Upper lobe of left lung (tissue), 6 donors: ENCODE data around the gene DMBT1. TPM values are rescaled to one million over a fixed set of nuclear protein-coding genes. Genes with fewer than 3 reads are reported as not detected.

Experiments
- ATAC-seq, 2 donors: fragments of 200-7000 bp; cut with Tn5 transposase; one replicate each; pipeline ENCODE4 v1.9.1; 2022; ENCODE audit warnings: mild to moderate bottlenecking in 2 of 2, moderate library complexity in 2 of 2; ENCODE audit not compliant: low FRiP score in 2 of 2
- DNase-seq, 2 donors: peaks; one replicate each; pipeline ENCODE4 v3.0.0-alpha.2; 2019 to 2020
- H3K27ac ChIP-seq, 4 donors: fragments of 200-600 bp; sonication (generic); one replicate each; pipeline ENCODE4 v1.5.1; 2016 to 2019
- H3K27me3 ChIP-seq, 4 donors: fragments of 200-600 bp; sonication (generic); one replicate each; pipeline ENCODE4 v1.5.1; 2017 to 2019
- H3K36me3 ChIP-seq, 4 donors: fragments of 200-600 bp; sonication (generic); one replicate each; pipeline ENCODE4 v1.5.1; 2016 to 2019
- H3K4me1 ChIP-seq, 4 donors: fragments of 200-600 bp; sonication (generic); one replicate each; pipeline ENCODE4 v1.5.1; 2018 to 2019
- H3K4me3 ChIP-seq, 4 donors: fragments of 200-600 bp; sonication (generic); one replicate each; pipeline ENCODE4 v1.5.1; 2017 to 2019; ENCODE audit warnings: mild to moderate bottlenecking in 2 of 4, moderate library complexity in 1 of 4
- H3K9me3 ChIP-seq, 4 donors: fragments of 200-600 bp; sonication (generic); one replicate each; pipeline ENCODE4 v1.5.1; 2018 to 2019
- EP300 ChIP-seq, 4 donors: sonication (generic); formaldehyde crosslinking; IDR thresholded peaks; one replicate each; pipeline ENCODE4 v1.5.1; 2017; ENCODE audit warnings: antibody characterized with exemption in 4 of 4, control low read depth in 2 of 4
- POLR2A ChIP-seq, 4 donors: fragments of 450-650 bp; IDR thresholded peaks; one replicate each; pipeline ENCODE4 v1.5.1; 2016 to 2017; ENCODE audit warnings: antibody characterized with exemption in 4 of 4, mild to moderate bottlenecking in 2 of 4
- POLR2AphosphoS5 ChIP-seq, 2 donors: sonication (generic); formaldehyde crosslinking; IDR thresholded peaks; one replicate each; pipeline ENCODE4 v1.5.1; 2017; ENCODE audit warnings: antibody characterized with exemption in 2 of 2
- WGBS, 2 donors: methylation state at CpG; one replicate each; pipeline ENCODE4 v1.1.5; 2017 to 2018; 5-methylcytosine and 5-hydroxymethylcytosine counted together
- total RNA-seq, 6 donors: library from RNA; depleted of rRNA in 4 of 6; stranded (reverse); fragments of >200 nt in 4 of 6; gene quantifications; one replicate each; pipeline versions ENCODE4 v1.1.0 to v1.2.1, GENCODE V29; 2016 to 2021
- TF ChIP-seq, protein P1 (sequence below), 6 experiments: fragments of 450-650 bp in 4 of 6; fragments of 200-600 bp in 2 of 6; sonication (generic) in 2 of 6; IDR thresholded peaks; one replicate each; pipeline ENCODE4 v1.5.1; 2016 to 2019; ENCODE audit warnings: antibody characterized with exemption in 6 of 6
- donor health status: DM: no; HTN: no; CAD: no; lungs with moderate emphysema.
- donor health status: DM: no; HTN: yes; CAD: no; lungs with severe emphysema.

DMBT1 gene
- total RNA-seq, 6 donors from 2014 or later = 16.8 to 201 (median 39.4) TPM

DNA sequence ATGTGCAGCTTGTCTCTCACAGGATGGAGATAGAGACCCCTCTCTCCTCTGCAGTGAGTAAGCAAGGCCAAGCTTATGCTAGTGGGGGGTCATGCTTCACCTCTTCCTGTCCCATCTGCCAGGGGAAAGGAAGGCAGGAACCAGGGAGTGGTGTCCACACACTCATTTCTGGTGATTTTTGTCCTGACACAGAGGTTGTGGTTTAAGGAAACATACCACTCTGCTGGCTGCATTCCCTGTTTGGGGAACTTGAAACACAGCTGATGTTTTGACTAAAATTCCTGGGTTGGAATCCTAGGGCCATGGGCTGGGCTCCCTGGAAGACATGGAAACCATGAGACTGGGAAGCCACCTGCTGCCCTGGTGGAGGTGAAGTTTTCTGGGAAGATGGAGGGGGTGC lies 117.7 kb downstream of the DMBT1 start:
- Histone ChIP-seq H3K4me1 (no peaks in the 10 kb centered on the region), H3K36me3 (no peaks in the 10 kb centered on the region), H3K9me3 (no peaks in the 10 kb centered on the region), H3K27ac (no peak overlapping the region), H3K27me3 (no peaks in the 10 kb centered on the region), H3K4me3 (no peak overlapping the region)
- TF ChIP-seq EP300 (IDR thresholded peaks at IDR 0.05) (no peak), POLR2AphosphoS5 (IDR thresholded peaks at IDR 0.05) (no peak), POLR2A (IDR thresholded peaks at IDR 0.05) (no peak)
- TF ChIP-seq, protein P1, sequence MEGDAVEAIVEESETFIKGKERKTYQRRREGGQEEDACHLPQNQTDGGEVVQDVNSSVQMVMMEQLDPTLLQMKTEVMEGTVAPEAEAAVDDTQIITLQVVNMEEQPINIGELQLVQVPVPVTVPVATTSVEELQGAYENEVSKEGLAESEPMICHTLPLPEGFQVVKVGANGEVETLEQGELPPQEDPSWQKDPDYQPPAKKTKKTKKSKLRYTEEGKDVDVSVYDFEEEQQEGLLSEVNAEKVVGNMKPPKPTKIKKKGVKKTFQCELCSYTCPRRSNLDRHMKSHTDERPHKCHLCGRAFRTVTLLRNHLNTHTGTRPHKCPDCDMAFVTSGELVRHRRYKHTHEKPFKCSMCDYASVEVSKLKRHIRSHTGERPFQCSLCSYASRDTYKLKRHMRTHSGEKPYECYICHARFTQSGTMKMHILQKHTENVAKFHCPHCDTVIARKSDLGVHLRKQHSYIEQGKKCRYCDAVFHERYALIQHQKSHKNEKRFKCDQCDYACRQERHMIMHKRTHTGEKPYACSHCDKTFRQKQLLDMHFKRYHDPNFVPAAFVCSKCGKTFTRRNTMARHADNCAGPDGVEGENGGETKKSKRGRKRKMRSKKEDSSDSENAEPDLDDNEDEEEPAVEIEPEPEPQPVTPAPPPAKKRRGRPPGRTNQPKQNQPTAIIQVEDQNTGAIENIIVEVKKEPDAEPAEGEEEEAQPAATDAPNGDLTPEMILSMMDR (IDR thresholded peaks at IDR 0.05) = no peak
- DNase-seq (no peak), ATAC-seq (no peak)

DNA sequence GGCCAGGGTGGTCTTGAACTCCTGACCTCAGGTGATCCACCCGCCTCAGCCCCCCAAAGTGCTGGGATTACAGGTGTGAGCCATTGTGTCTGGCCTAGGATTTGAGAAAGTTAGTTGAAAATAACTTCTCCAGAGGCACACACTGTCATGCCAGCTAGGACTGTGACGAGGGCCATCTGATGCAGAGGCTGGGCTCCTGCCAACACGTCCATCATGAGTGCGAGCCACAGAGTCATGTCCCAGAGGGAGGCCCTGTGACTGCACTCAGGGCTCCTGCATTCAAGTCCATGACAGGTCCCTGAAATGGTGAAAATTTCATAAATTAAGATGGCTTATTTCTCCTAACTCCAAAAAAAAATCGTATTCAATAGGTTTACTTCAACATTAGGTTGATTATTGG lies 122.0 kb downstream of the DMBT1 start:
- TF ChIP-seq POLR2A (IDR thresholded peaks at IDR 0.05) (no peak), EP300 (IDR thresholded peaks at IDR 0.05) (no peak), POLR2AphosphoS5 (IDR thresholded peaks at IDR 0.05) (no peak)
- TF ChIP-seq, protein P1 (IDR thresholded peaks at IDR 0.05) = no peak
- no peaks in the 10 kb centered on the region for H3K36me3 ChIP-seq
- H3K9me3 ChIP-seq = no peaks in the 10 kb centered on the region
- no peak overlapping the region for H3K27ac ChIP-seq
- 69 to 75% methylated on average over 4 to 5 of the region's 5 CpGs for WGBS, 2 donors
- DNase-seq = no peak
- H3K27me3 ChIP-seq = no peaks in the 10 kb centered on the region
- no peaks in the 10 kb centered on the region for H3K4me1 ChIP-seq
- no peak overlapping the region for H3K4me3 ChIP-seq
- no peak for ATAC-seq

DNA sequence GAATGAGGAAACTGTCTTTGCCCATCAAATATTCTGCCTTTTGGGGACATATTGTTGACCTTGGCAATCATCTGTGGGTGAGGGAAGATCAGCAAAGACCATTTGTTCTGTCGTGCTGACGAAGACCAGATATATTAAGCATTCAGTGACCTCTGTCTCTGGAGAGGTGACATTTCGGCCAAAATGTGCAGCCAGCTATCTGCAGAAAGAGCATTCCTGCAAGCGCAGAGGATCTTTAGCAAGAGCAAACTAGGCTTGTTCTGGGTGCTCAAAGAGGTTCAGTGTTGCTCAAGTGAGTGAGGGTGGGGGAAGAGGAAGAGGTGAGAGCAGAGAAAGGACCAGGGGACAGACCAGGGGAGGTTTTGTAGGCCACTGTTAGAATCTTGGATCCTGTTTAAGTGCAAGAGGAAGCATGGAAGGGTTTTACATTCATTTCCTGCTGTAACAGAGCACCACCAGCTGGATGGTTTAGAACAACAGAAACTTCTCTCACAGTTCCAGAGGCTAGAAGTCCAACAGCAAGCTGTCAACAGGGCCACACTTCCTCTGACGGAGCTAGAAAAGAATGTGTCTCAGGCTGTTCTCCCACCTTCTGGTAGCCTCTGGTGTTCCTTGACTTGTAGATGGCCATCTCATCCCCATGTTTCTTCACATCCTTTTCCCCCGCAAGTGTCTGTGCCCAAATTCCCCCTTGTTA lies 127.9 kb downstream of the DMBT1 start:
- TF ChIP-seq POLR2AphosphoS5 (IDR thresholded peaks at IDR 0.05) (no peak), POLR2A (IDR thresholded peaks at IDR 0.05) (no peak), EP300 (IDR thresholded peaks at IDR 0.05) (no peak)
- TF ChIP-seq, protein P1 (IDR thresholded peaks at IDR 0.05) = peak in 1 of 6 experiments; percentile 30
- H3K36me3 ChIP-seq = no peaks in the 10 kb centered on the region
- H3K27me3 ChIP-seq = no peaks in the 10 kb centered on the region
- H3K4me3 ChIP-seq = no peak overlapping the region
- H3K4me1 ChIP-seq = peaks cover 0 to 7% (median 3%) of the 10 kb centered on the region in 4 donors
- no peak overlapping the region for H3K27ac ChIP-seq
- peak in 1 of 2 donors; percentile 25 for DNase-seq
- ATAC-seq = peak in 1 of 2 donors; percentile 62
- H3K9me3 ChIP-seq = no peaks in the 10 kb centered on the region
- 63 to 65% methylated on average over 6 of the region's 6 CpGs for WGBS, 2 donors

DNA sequence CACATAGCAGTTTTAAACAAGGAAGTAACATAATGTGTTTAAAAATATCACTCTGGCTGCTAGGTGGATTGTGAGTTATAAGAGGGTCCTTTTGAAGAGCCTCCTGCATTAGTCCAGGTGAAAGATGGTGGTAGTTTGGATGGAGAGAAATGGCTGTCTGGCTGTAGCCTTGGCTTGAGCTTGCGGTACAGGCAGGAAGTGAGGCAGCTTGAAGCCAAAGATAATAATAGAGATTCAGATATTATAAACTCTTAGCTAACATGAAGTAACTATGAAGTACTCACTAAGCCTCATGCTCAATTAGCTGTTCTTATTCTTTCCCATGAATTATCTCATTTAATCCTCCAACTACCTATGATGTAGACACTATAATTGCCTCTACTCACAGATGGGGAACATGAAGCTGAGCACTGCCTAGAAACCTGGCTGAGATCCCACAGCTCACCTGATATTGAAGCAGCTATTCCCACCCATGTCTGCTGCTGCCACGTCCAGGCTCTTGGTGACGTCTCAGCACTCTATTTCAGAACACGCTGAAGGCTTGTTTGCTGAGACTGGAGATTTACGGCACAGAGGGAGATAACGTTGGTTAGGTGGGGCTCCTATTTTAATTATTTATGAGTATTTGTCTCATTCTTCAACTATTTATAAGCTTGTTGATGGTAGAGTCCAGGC lies 128.7 kb downstream of the DMBT1 start:
- ATAC-seq = no peak
- Histone ChIP-seq H3K27ac (no peak overlapping the region), H3K27me3 (no peaks in the 10 kb centered on the region), H3K4me3 (no peak overlapping the region), H3K4me1 (peaks cover 0 to 7% (median 3%) of the 10 kb centered on the region in 4 donors), H3K36me3 (no peaks in the 10 kb centered on the region), H3K9me3 (no peaks in the 10 kb centered on the region)
- TF ChIP-seq, protein P1 (IDR thresholded peaks at IDR 0.05) = no peak
- TF ChIP-seq EP300 (IDR thresholded peaks at IDR 0.05) = no peak
- TF ChIP-seq POLR2AphosphoS5 (IDR thresholded peaks at IDR 0.05) = no peak
- no peak for TF ChIP-seq POLR2A (IDR thresholded peaks at IDR 0.05)
- 72 to 73% methylated on average over 6 of the region's 6 CpGs for whole genome bisulfite sequencing, 2 donors
- no peak for DNase-seq
